Mucosa of rectum (tissue), 2 donors: Measurements from ENCODE around the gene ZNRF4.
"Not testable (repeated sequence)": the region's sequence is repeated elsewhere in the genome, so short reads cannot be mapped to it uniquely, and the experiment has no call there.

Source experiments
- H3K27ac ChIP-seq, 2 donors: one replicate each; pipeline ENCODE4 v1.7.0; 2013; ENCODE audit warnings: inconsistent platforms in 2 of 2, low read depth in 2 of 2, low read length in 2 of 2
- H3K27me3 ChIP-seq, 2 donors: one replicate each; pipeline ENCODE4 v1.7.0; 2013; ENCODE audit warnings: low read length in 2 of 2; ENCODE audit not compliant: control insufficient read depth in 2 of 2, insufficient read depth in 2 of 2
- H3K36me3 ChIP-seq, 2 donors: one replicate each; pipeline ENCODE4 v1.7.0; 2013; ENCODE audit warnings: low read length in 2 of 2; ENCODE audit not compliant: control insufficient read depth in 2 of 2, insufficient read depth in 2 of 2
- H3K4me1 ChIP-seq, 2 donors: one replicate each; pipeline ENCODE4 v1.7.0; 2013; ENCODE audit warnings: low read length in 2 of 2, mild to moderate bottlenecking in 1 of 2; ENCODE audit not compliant: control insufficient read depth in 2 of 2, insufficient read depth in 2 of 2
- H3K4me3 ChIP-seq, 2 donors: one replicate each; pipeline ENCODE4 v1.7.0; 2013; ENCODE audit warnings: low read length in 2 of 2
- H3K9ac ChIP-seq, 2 donors: one replicate each; pipeline ENCODE4 v1.7.0; 2013; ENCODE audit warnings: low read length in 2 of 2, low read depth in 1 of 2, mild to moderate bottlenecking in 1 of 2
- H3K9me3 ChIP-seq, 2 donors: one replicate each; pipeline ENCODE4 v1.7.0; 2013; ENCODE audit warnings: low read length in 2 of 2; ENCODE audit not compliant: control insufficient read depth in 2 of 2
- donor health status: healthy.
- donor health status: Normal muscosa, but diverticular disease.

ZNRF4 gene

GRCh38 chr19:5425260-5425659 is 30.0 kb upstream of the ZNRF4 start:
- Histone ChIP-seq H3K9me3 (no peaks in the 10 kb centered on the region), H3K4me3 (no peak overlapping the region), H3K27me3 (peaks cover 0 to 3% of the 10 kb centered on the region in 2 donors), H3K36me3 (no peaks in the 10 kb centered on the region), H3K4me1 (no peaks in the 10 kb centered on the region), H3K9ac (no peak overlapping the region), H3K27ac (no peak overlapping the region)

GRCh38 chr19:5430237-5430636 is 25.0 kb upstream of the ZNRF4 start:
- peaks cover 0 to 3% of the 10 kb centered on the region in 2 donors for H3K27me3 ChIP-seq

GRCh38 chr19:5432687-5433086 is 22.5 kb upstream of the ZNRF4 start:
- no peak overlapping the region for H3K9ac ChIP-seq
- H3K27ac ChIP-seq = no peak overlapping the region
- no peaks in the 10 kb centered on the region for H3K4me1 ChIP-seq
- no peak overlapping the region for H3K4me3 ChIP-seq
- H3K36me3 ChIP-seq = no peaks in the 10 kb centered on the region
- peaks cover 0 to 2% of the 10 kb centered on the region in 2 donors for H3K27me3 ChIP-seq
- H3K9me3 ChIP-seq = no peaks in the 10 kb centered on the region

More at GRCh38 chr19:5430237-5430636, 25.0 kb upstream of the ZNRF4 start:
- H3K4me1 ChIP-seq = no peaks in the 10 kb centered on the region
- no peak overlapping the region for H3K9ac ChIP-seq
- H3K4me3 ChIP-seq = no peak overlapping the region
- no peaks in the 10 kb centered on the region for H3K36me3 ChIP-seq
- no peak overlapping the region for H3K27ac ChIP-seq
- no peaks in the 10 kb centered on the region for H3K9me3 ChIP-seq

- H3K36me3 ChIP-seq = no peaks in the 10 kb centered on the region
- no peak overlapping the region for H3K4me3 ChIP-seq
- H3K27ac ChIP-seq = no peak overlapping the region
- no peaks in the 10 kb centered on the region for H3K4me1 ChIP-seq
- H3K9me3 ChIP-seq = no peaks in the 10 kb centered on the region
- no peak overlapping the region for H3K9ac ChIP-seq
- H3K27me3 ChIP-seq = peaks cover 0 to 2% of the 10 kb centered on the region in 2 donors
These were observed 20.8 kb upstream of the ZNRF4 start for GRCh38 chr19:5434351-5434917.

GRCh38 chr19:5434970-5435641 is 20.1 kb upstream of the ZNRF4 start:
- no peak overlapping the region for H3K4me3 ChIP-seq
- no peaks in the 10 kb centered on the region for H3K36me3 ChIP-seq
- no peak overlapping the region for H3K9ac ChIP-seq
- H3K27me3 ChIP-seq = peaks cover 0 to 2% of the 10 kb centered on the region in 2 donors
- H3K4me1 ChIP-seq = no peaks in the 10 kb centered on the region
- no peak overlapping the region for H3K27ac ChIP-seq
- no peaks in the 10 kb centered on the region for H3K9me3 ChIP-seq

- Histone ChIP-seq H3K27me3 (peaks cover 0 to 2% of the 10 kb centered on the region in 2 donors), H3K9ac (no peak overlapping the region), H3K9me3 (no peaks in the 10 kb centered on the region), H3K36me3 (no peaks in the 10 kb centered on the region), H3K27ac (no peak overlapping the region), H3K4me1 (no peaks in the 10 kb centered on the region), H3K4me3 (no peak overlapping the region)
These were observed 19.6 kb upstream of the ZNRF4 start for GRCh38 chr19:5435642-5436017.

- Histone ChIP-seq H3K9ac (no peak overlapping the region), H3K4me3 (no peak overlapping the region), H3K27me3 (peaks cover 0 to 2% of the 10 kb centered on the region in 2 donors), H3K36me3 (no peaks in the 10 kb centered on the region), H3K9me3 (no peaks in the 10 kb centered on the region), H3K4me1 (no peaks in the 10 kb centered on the region), H3K27ac (no peak overlapping the region)
These were observed 18.9 kb upstream of the ZNRF4 start for GRCh38 chr19:5436106-5436947.

- no peak overlapping the region for H3K27ac ChIP-seq
- no peak overlapping the region for H3K4me3 ChIP-seq
- H3K9me3 ChIP-seq = no peaks in the 10 kb centered on the region
- H3K27me3 ChIP-seq = peaks cover 0 to 2% of the 10 kb centered on the region in 2 donors
- no peaks in the 10 kb centered on the region for H3K4me1 ChIP-seq
- no peaks in the 10 kb centered on the region for H3K36me3 ChIP-seq
- H3K9ac ChIP-seq = no peak overlapping the region
These were observed 18.3 kb upstream of the ZNRF4 start for GRCh38 chr19:5436948-5437306.

GRCh38 chr19:5438756-5439155 is 16.5 kb upstream of the ZNRF4 start:
- H3K27me3 ChIP-seq, H3K9me3 ChIP-seq, H3K4me3 ChIP-seq, H3K27ac ChIP-seq, H3K4me1 ChIP-seq, H3K36me3 ChIP-seq, H3K9ac ChIP-seq: not testable (repeated sequence)

GRCh38 chr19:5439452-5439851 is 15.8 kb upstream of the ZNRF4 start:
- peaks cover 2 to 4% of the 10 kb centered on the region in 2 donors for H3K27me3 ChIP-seq
- H3K36me3 ChIP-seq = no peaks in the 10 kb centered on the region
- no peak overlapping the region for H3K9ac ChIP-seq
- H3K4me3 ChIP-seq = no peak overlapping the region
- no peak overlapping the region for H3K27ac ChIP-seq
- H3K9me3 ChIP-seq = no peaks in the 10 kb centered on the region
- no peaks in the 10 kb centered on the region for H3K4me1 ChIP-seq
